Effector CD8-positive, alpha-beta T cell (primary cell): ENCODE data around the gene GSTA4.
"Not testable (repeated sequence)": the region's sequence is repeated elsewhere in the genome, so short reads cannot be mapped to it uniquely, and the experiment has no call there.

Source experiments
- DNase-seq: peaks from one replicate; lab custom pipeline; 2025; lab: John Stamatoyannopoulos, UW

GSTA4 gene

DNA sequence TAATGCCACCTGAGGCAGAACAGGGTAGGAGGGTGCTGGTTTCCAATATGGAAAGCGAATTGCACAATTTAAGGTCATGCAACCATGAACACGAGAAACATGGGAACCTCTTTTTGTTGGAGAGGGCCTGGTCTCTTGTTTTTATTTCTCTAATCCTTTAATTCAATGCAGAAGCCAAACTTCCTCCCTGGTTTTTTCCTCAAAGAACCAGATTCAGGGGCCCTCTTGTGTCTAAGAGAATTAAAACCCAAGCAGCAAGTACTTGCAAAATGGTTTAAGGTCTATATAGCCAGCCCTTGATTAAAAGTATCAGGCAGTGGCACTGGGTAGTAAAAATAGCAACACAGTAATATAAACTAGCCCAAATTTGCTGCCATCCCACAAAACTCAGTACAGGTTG is 19.5 kb downstream of the GSTA4 start:
- no peak for DNase-seq

- no peak for DNase-seq
These were observed 22.1 kb downstream of the GSTA4 start for GRCh38 chr6:52972989-52973388.

- no peak for DNase-seq
These were observed 25.7 kb downstream of the GSTA4 start for GRCh38 chr6:52969359-52969758.

GRCh38 chr6:52966101-52966500 is 29.0 kb downstream of the GSTA4 start:
- DNase-seq = no peak

- DNase-seq = no peak
These were observed 29.7 kb downstream of the GSTA4 start for GRCh38 chr6:52965380-52965779.

DNA sequence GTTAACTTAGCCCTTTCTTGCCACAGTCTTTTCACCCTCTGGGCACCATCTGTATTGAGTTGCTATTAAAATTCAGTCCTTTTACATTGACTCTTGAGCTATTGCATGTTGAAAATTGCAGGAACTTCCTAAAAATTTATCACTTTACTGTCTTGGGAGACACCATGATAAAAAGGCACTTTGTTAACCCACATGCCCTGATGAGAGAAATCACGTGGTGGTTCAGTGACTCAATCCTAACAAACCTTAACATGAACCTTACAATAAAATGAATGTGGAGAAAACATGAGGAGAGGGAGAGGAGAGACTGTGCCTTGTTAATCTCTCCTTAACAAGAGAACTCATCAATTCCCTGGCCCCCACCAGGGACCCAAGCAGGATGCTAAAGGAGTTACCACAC is 30.8 kb downstream of the GSTA4 start:
- no peak for DNase-seq

DNA sequence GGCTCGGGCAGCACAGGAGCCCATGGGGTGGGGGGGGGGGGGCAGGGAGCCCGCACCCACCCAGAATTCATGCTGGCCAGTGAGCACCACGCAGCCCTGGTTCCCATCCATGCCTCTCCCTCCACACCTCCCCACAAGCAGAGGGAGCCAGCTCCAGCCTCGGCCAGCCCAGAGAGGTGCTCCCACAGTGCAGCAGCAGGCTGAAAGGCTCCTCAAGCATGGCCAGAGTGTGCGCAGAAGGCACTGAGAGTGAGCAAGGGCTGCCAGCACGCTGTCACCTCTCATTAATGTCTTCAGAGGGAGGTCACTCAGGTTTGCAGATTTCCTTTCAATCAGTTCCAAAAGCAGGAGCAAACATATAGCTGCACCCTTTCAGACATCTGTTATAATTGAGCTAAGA is 32.4 kb downstream of the GSTA4 start:
- no peak for DNase-seq

DNA sequence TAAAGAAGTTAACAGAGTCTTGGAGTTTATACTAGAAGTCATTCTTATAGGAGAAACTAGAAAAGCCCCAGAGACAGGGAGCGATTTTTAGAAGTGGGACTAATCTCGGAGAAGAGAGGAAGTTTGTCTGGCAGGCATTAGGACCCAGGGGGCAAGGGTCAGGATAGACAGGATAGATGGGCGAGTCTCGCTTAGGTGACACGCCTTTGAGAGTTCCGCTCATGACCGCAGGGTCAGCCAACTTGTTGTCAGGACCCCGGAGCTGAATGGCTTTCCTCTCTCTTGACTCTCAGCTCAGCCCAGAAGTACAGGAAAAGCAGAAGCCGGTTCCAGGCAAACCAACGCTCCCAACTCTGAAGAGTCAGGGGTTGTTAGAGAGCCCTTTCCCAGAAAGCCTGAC is 34.1 kb downstream of the GSTA4 start:
- not testable (repeated sequence) for DNase-seq

GRCh38 chr6:52960211-52960610 is 34.9 kb downstream of the GSTA4 start:
- not testable (repeated sequence) for DNase-seq

DNA sequence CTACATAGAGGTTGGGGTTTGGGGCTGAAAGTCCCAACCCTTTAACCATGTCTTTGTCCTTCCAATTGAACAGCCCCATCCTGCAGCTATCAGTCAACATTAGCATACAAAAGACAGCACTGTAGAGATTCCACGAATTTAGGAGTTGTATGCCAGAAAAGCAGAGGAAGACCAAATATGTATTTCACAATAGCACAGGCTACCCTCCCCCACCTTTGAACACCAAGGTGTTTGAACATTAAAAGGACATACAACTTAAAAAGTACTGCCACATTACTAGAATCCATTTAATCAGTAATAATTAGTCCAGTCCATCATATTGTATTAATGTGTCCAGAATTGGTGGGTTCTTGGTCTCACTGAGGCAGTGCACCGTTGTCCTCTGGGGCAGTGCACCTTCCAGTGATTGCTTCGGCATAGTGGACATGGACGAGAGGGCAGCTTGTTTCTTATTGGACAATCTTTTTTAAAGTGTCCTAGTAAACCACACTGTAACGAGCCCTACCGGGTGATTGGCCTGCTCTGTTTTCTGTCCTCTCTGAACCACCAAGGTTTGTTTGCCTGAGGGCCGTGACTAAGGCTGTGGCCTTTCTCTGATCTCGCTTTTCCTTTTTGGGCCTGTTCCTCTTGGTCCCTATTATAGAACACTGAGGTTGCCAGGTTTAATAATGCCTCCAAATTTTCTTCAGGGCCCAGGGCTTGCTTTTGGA is 36.4 kb downstream of the GSTA4 start:
- DNase-seq = no peak

DNA sequence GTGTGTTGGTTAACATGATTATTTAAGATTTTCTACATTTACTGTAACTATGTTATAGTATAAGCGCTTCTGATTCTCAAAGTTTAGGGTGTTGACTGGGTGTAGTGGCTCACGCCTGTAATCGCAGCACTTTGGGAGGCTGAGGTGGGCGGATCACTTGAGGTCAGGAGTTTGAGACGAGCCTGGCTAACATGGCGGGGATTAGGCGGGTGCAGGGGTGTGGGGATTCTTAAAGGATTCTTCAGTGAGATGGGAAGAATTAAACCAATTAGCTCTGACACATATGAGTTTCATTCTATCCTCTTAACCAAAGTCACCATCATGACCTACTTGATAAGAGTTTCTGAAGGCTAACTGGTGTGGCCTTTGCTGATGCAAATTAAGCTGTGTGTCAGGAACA is 39.2 kb downstream of the GSTA4 start:
- no peak for DNase-seq

- no peak for DNase-seq
These were observed 40.9 kb downstream of the GSTA4 start for GRCh38 chr6:52953911-52954839.

DNA sequence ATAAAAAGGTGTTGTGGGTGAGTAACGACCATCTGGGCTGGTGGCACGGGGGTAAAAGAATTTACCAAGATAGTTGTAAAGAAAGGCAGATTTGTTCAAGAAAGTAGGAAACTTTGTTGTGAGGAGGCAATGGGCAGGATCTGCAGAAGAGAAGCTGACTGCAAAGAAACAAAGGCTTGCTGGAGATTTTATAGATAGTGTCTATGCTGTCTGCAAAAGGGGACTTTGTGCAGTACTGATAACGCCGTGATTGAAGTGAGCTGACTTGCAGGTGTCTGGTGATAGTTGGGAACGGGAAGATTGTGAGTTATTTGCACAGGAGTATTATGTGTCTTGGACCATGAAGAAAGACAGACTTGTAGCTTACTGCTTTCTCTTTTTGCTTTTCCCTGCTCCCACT is 48.8 kb downstream of the GSTA4 start:
- DNase-seq = no peak

DNA sequence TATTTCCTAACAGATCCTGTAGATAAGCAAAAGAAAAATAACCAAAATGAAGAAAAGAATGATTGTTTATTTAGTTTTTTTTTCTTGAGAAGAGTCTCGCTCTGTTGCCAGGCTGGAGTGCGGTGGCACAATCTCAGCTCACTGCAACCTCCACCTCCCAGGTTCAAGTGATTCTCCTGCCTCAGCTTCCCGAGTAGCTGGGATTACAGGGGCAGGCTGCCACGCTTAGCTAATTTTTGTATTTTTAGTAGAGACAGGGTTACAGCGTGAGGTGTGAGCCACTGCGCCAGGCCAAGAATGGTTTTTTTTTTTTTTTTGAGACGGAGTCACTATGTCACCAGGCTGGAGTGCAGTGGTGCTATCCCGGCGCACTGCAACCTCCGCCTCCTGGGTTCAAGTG is 52.3 kb downstream of the GSTA4 start:
- DNase-seq = not testable (repeated sequence)

GRCh38 chr6:52942221-52942620 is 52.9 kb downstream of the GSTA4 start:
- DNase-seq = no peak

DNA sequence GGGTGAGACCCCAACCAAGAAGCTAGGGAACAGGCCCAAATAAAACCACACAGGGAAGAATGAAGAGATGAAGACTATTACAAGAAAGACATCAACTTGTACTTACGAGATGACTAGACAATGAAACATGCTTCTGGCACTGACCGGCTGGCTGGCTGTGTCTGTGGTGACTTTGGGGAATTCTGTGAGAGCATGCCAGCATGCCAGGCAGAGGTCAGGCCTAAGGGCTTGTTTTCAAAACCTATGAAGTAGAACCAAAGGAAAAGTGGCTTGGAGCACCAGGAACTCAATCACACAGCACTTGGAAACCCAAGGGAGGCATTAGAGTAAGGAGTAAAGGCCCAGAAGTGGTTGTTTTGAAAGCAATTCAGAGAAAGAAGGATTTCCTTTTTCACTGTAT is 57.2 kb downstream of the GSTA4 start:
- DNase-seq = no peak

DNA sequence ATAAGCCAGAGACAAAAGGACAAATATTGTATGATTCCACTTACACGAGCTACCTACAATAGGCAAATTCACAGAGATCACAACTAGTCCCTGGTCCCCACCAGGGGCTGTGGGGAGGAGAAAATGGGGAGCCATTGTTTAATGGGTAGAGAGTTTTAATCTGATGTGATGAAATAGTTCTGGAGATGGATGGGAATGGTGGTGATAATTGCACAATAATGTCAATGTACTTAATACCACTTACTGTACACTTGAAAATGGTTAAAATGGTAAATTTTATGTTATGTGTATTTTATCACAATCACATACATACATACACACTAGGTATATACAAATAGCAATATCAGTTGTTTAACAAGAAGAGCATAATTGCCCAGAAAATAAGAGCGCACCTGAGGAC is 61.3 kb downstream of the GSTA4 start:
- DNase-seq = no peak

DNA sequence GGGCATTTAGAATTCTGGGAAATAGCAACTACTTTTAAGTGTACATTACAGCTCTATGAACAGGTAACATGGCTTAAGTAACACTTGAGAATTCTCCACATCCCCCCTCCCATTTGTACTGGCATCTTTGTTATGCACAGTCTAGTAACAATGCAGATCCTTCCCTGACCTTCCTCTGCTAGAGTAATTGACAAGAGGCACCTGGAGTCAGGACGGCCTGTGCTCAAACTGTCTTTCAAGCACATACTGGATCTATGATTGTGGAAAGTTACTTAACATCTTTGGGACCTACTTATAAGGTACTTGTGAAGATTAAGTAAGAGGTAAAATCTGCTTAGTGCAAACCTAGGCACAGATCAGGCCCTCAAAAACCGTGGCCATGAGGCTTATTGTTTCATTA is 63.7 kb downstream of the GSTA4 start:
- no peak for DNase-seq

DNA sequence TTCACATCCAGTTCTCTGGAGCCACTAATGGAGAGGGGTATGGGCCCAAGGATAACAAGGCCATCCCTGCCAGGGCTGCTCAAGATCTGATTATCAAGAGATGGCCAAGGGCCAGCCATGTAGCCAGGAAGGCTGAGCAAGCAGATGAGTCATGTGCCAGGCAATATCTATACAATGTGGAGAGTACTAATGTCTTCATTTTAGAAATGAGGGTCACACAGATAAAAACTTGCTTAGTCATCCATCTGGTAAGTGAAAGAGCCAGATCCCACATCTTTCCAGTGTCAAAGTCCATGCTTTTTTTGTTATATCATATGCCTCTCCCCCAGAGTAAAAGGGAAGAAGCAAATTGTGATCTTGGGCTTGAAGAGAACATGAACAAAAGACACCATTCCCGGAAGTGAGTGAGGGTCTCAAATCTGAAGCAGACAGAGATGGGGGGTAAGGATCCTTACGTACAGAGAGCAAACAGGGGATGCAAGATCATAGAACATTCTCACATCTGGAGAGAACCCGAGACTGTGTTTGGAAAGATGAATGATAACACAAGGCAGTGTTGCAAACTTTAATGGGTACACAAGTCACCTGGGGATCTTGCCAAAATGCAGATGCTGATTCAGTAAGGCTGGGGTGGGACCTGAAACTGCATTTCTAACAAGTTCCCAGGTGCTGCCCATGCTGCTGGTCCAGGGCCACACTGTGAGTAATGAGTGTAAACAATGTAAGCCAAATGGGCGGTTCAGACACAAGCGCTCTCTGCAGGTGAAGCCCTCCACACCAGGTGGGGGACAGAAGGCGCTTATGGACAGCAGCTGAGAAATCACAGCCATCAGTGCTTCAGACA is 65.5 kb downstream of the GSTA4 start:
- no peak for DNase-seq
